Hypothalamus (tissue), 51 donors: ENCODE measurements around the gene OR10X1.

Experiments
- DNase-seq, 51 donors: peaks; one replicate each; lab custom pipeline; 2025; lab: John Stamatoyannopoulos, UW

OR10X1 gene

GRCh38 chr1:158579733-158580132, at the start of gene OR10X1:
Gene OR10X1 (minus strand): TSS chr1:158579899. CDS start chr1:158579899, 0 bp downstream.
- no peak for DNase-seq

GRCh38 chr1:158613764-158614163, 34.1 kb upstream of the OR10X1 start:
- no peak for DNase-seq

GRCh38 chr1:158611916-158612315, 32.2 kb upstream of the OR10X1 start:
- DNase-seq, result no peak

- no peak for DNase-seq
Measured at GRCh38 chr1:158607296-158607695, 27.6 kb upstream of the OR10X1 start.

GRCh38 chr1:158604968-158605367, 25.3 kb upstream of the OR10X1 start, which contains the start of gene OR10Z1:
Gene OR10Z1 (plus strand): TSS chr1:158605268. CDS start chr1:158606439, 1,171 bp downstream.
- DNase-seq, result no peak

GRCh38 chr1:158600735-158601134, 21.0 kb upstream of the OR10X1 start:
- DNase-seq, result no peak

GRCh38 chr1:158586942-158587341, 7.2 kb upstream of the OR10X1 start:
- no peak for DNase-seq

GRCh38 chr1:158583962-158584361, 4.3 kb upstream of the OR10X1 start:
- DNase-seq, result no peak

GRCh38 chr1:158577561-158577960, 2.1 kb downstream of the OR10X1 start:
- no peak for DNase-seq

GRCh38 chr1:158572226-158572625, 7.5 kb downstream of the OR10X1 start:
- no peak for DNase-seq

GRCh38 chr1:158570480-158570879, 9.2 kb downstream of the OR10X1 start, which contains the start of gene OR6P1:
Gene OR6P1 (minus strand): TSS chr1:158570580. CDS start chr1:158563604, 6,976 bp downstream.
- DNase-seq, result no peak

- no peak for DNase-seq
Measured at GRCh38 chr1:158564608-158565007, 15.1 kb downstream of the OR10X1 start.

GRCh38 chr1:158563853-158564252, 15.8 kb downstream of the OR10X1 start:
- DNase-seq, result no peak

GRCh38 chr1:158559696-158560095, 20.0 kb downstream of the OR10X1 start:
- DNase-seq, result no peak

- no peak for DNase-seq
Measured at GRCh38 chr1:158554352-158554751, 25.3 kb downstream of the OR10X1 start, which contains the start of gene OR6Y1. Gene OR6Y1 (minus strand): TSS chr1:158554405. CDS start chr1:158548105, 6,300 bp downstream.

- DNase-seq, result no peak
Measured at GRCh38 chr1:158552296-158552695, 27.4 kb downstream of the OR10X1 start.

- no peak for DNase-seq
Measured at GRCh38 chr1:158547533-158547932, 32.2 kb downstream of the OR10X1 start.

GRCh38 chr1:158537609-158538008, 42.1 kb downstream of the OR10X1 start:
- DNase-seq, result no peak

GRCh38 chr1:158534496-158534895, 45.2 kb downstream of the OR10X1 start:
- DNase-seq, result no peak
